Psoas muscle (tissue), 8 donors: ENCODE results near the gene ATP6V0E2. TPM values are rescaled to one million over a fixed set of nuclear protein-coding genes. Genes with fewer than 3 reads are reported as not detected.
A peak's percentile ranks its signal among the peaks of the same experiment; 100 is the strongest.
"Not testable (repeated sequence)": the region's sequence is repeated elsewhere in the genome, so short reads cannot be mapped to it uniquely, and the experiment has no call there.

ENCODE experiments used
- ATAC-seq, 4 donors: fragments of 200-7000 bp; cut with Tn5 transposase; one replicate each; pipeline ENCODE4 v1.9.1; 2020; ENCODE audit warnings: moderate library complexity in 3 of 4, mild to moderate bottlenecking in 2 of 4
- DNase-seq, 2 donors: peaks; one replicate each; pipeline ENCODE4 v3.0.0-alpha.2; 2020
- H3K27ac ChIP-seq: fragments of 200-600 bp; one replicate; pipeline ENCODE4 v1.8.0; 2022
- H3K27me3 ChIP-seq, 3 donors: fragments of 200-600 bp in 1 of 3; one replicate each; pipeline versions ENCODE4 v1.6.1 to v1.8.0; 2013 to 2022; ENCODE audit warnings: low read length in 2 of 3, mild to moderate bottlenecking in 2 of 3, moderate library complexity in 1 of 3; ENCODE audit not compliant: insufficient read depth in 3 of 3
- H3K36me3 ChIP-seq, 2 donors: fragments of 200-600 bp in 1 of 2; one replicate each; pipeline versions ENCODE4 v1.6.1 to v1.8.0; 2013 to 2022; ENCODE audit warnings: low read depth in 1 of 2, mild to moderate bottlenecking in 1 of 2, moderate library complexity in 1 of 2; ENCODE audit not compliant: insufficient read depth in 1 of 2
- H3K4me1 ChIP-seq: fragments of 200-600 bp; one replicate; pipeline ENCODE4 v1.8.0; 2022
- H3K4me3 ChIP-seq: fragments of 200-600 bp; one replicate; pipeline ENCODE4 v1.8.0; 2022; ENCODE audit warnings: mild to moderate bottlenecking
- H3K9me3 ChIP-seq: fragments of 200-600 bp; one replicate; pipeline ENCODE4 v1.8.0; 2022
- CTCF ChIP-seq: fragments of 200-600 bp; IDR thresholded peaks from one replicate; pipeline ENCODE4 v1.8.0; 2022; ENCODE audit warnings: antibody characterized with exemption
- WGBS, 3 donors: extraction: QIAGEN DNeasy Blood & Tissue Kit; methylation state at CpG; one replicate each; pipeline versions ENCODE4 v1.1.6 to v1.1.7; 2013; 5-methylcytosine and 5-hydroxymethylcytosine counted together
- intact Hi-C, 2 donors: fragments of 100-400 bp; cut with DNase I; formaldehyde crosslinking; loops; one replicate each; pipeline versions ENCODE4 v1.11.0 to v1.14.2; 2022
- polyA plus RNA-seq, 3 donors: library from polyadenylated mRNA; stranded (reverse); fragments of 200-250 nt; gene quantifications; one replicate each; pipeline ENCODE4 v1.2.3, GENCODE V29; 2013
- total RNA-seq, 4 donors: library from RNA; stranded (reverse); fragmentation: NEBNext Ultra II Directional in 2 of 4; extraction: Animal tissue kit (Norgen Biotek cat#: 25700) in 2 of 4; gene quantifications; one replicate each; pipeline versions ENCODE4 v1.2.1 to v1.2.4, GENCODE V29; 2021 to 2023
- donor health status: healthy with polysubstance abuse.
- donor health status: DM: no; HTN: no; CAD: no; lungs with moderate emphysema.
- donor health status: Bipolar disorder and iron deficiency.
- donor health status: healthy.
- donor health status: DM: yes; HTN: yes; CAD: no.
- donor health status: DM: no; HTN: no; CAD: no.
- donor health status: DM: no; HTN: no; CAD: no.
- donor health status: DM: yes; HTN: yes; CAD: no.

Gene ATP6V0E2
- total and polyA plus RNA-seq, 7 donors = 3.7 to 12.8 (median 11.3) TPM

GRCh38 chr7:149886018-149886415 lies 12.2 kb downstream of the ATP6V0E2 start:
- H3K27ac ChIP-seq = no peak overlapping the region

GRCh38 chr7:149887311-149887710 lies 13.5 kb downstream of the ATP6V0E2 start:
- Histone ChIP-seq H3K9me3 (no peaks in the 10 kb centered on the region), H3K4me1 (no peaks in the 10 kb centered on the region), H3K36me3 (no peaks in the 10 kb centered on the region), H3K4me3 (no peak overlapping the region), H3K27me3 (no peaks in the 10 kb centered on the region), H3K27ac (no peak overlapping the region)
- TF ChIP-seq CTCF = no peak
- 83 to 93% (median 84%) methylated on average over 7 of the region's 7 CpGs for WGBS, 3 donors
- no peak for DNase-seq
- no peak for ATAC-seq
- intact Hi-C loops = loop anchor here in 1 of 2 donors (10.0 kb wide), 1 partner anchor 157 kb away; no protein-coding TSS in a partner anchor

More at GRCh38 chr7:149886018-149886415, 12.2 kb downstream of the ATP6V0E2 start:
- 63 to 70% (median 66%) methylated on average over 4 of the region's 4 CpGs for WGBS, 3 donors
- no peak for DNase-seq
- Histone ChIP-seq H3K4me3 (no peak overlapping the region), H3K36me3 (no peaks in the 10 kb centered on the region), H3K4me1 (no peaks in the 10 kb centered on the region), H3K27me3 (no peaks in the 10 kb centered on the region), H3K9me3 (no peaks in the 10 kb centered on the region)
- no peak for TF ChIP-seq CTCF
- ATAC-seq = no peak
- intact Hi-C loops = loop anchor here in 1 of 2 donors (10.0 kb wide), 1 partner anchor 159 kb away; no protein-coding TSS in a partner anchor

- H3K27ac ChIP-seq, H3K27me3 ChIP-seq, H3K4me1 ChIP-seq, H3K36me3 ChIP-seq, H3K4me3 ChIP-seq, H3K9me3 ChIP-seq, intact Hi-C loops, ATAC-seq, DNase-seq: not testable (repeated sequence)
- 16 to 29% (median 29%) methylated on average over 2 of the region's 2 CpGs for WGBS, 3 donors
These were observed 16.9 kb downstream of the ATP6V0E2 start for GRCh38 chr7:149890715-149891114.

- H3K36me3 ChIP-seq, H3K4me3 ChIP-seq, intact Hi-C loops, H3K27me3 ChIP-seq, ATAC-seq, H3K27ac ChIP-seq, DNase-seq, H3K4me1 ChIP-seq, H3K9me3 ChIP-seq: not testable (repeated sequence)
- WGBS, 3 donors = 78 to 88% (median 78%) methylated on average over 8 of the region's 8 CpGs
These were observed 21.2 kb downstream of the ATP6V0E2 start for GRCh38 chr7:149894957-149895356.

GRCh38 chr7:149907776-149908376 lies 34.1 kb downstream of the ATP6V0E2 start:
- intact Hi-C loops = not testable (repeated sequence)
- WGBS, 3 donors = 52 to 61% (median 59%) methylated on average over 4 of the region's 6 CpGs

GRCh38 chr7:149910219-149910618 lies 36.5 kb downstream of the ATP6V0E2 start:
- ATAC-seq, H3K4me3 ChIP-seq, H3K27me3 ChIP-seq, H3K9me3 ChIP-seq, H3K36me3 ChIP-seq, H3K27ac ChIP-seq, intact Hi-C loops, H3K4me1 ChIP-seq, DNase-seq: not testable (repeated sequence)
- 75 to 82% (median 76%) methylated on average over 7 of the region's 9 CpGs for WGBS, 3 donors

More at GRCh38 chr7:149907776-149908376, 34.1 kb downstream of the ATP6V0E2 start:
- H3K27ac ChIP-seq, H3K36me3 ChIP-seq, H3K9me3 ChIP-seq, H3K27me3 ChIP-seq, H3K4me3 ChIP-seq, DNase-seq, H3K4me1 ChIP-seq: not testable (repeated sequence)
- ATAC-seq = peak in 1 of 4 donors; percentile 67

- WGBS, 3 donors = 41 to 72% (median 60%) methylated on average over 1 to 2 of the region's 4 CpGs
- ATAC-seq = not testable (repeated sequence)
These were observed 38.4 kb downstream of the ATP6V0E2 start for GRCh38 chr7:149912126-149912525.

GRCh38 chr7:149926414-149926813 lies 52.6 kb downstream of the ATP6V0E2 start:
- 31 to 45% (median 36%) methylated on average over 7 of the region's 7 CpGs for WGBS, 3 donors
- H3K27ac ChIP-seq, H3K9me3 ChIP-seq, DNase-seq, H3K4me1 ChIP-seq, H3K27me3 ChIP-seq, H3K36me3 ChIP-seq, ATAC-seq, intact Hi-C loops, H3K4me3 ChIP-seq: not testable (repeated sequence)

More at GRCh38 chr7:149912126-149912525, 38.4 kb downstream of the ATP6V0E2 start:
- H3K36me3 ChIP-seq, H3K4me1 ChIP-seq, H3K9me3 ChIP-seq, DNase-seq, H3K27me3 ChIP-seq, intact Hi-C loops, H3K27ac ChIP-seq, H3K4me3 ChIP-seq: not testable (repeated sequence)
